HCT116 (cell line): Measurements from ENCODE around the gene CEP120. TPM values are rescaled to one million over a fixed set of nuclear protein-coding genes. Genes with fewer than 3 reads are reported as not detected.

Experiments
- ATAC-seq: fragments of 200-7000 bp; cut with Tn5 transposase; 2 replicates; pipeline ENCODE4 v1.9.1; 2020; ENCODE audit warnings: mild to moderate bottlenecking, moderate library complexity
- BruUV-seq: library from RNA; stranded (reverse); fragments of 400-500 nt; replicated peaks from 2 replicates; lab custom pipeline; 2021; lab: Mats Ljungman, UMichigan
- CTCF ChIA-PET: fragments of 300-600 bp; sonication (Branson Sonifier 250); formaldehyde crosslinking; loops from one replicate; lab custom pipeline; 2021; ENCODE audit warnings: antibody characterized with exemption; lab: Charles Lee
- POLR2A ChIA-PET: fragments of 300-600, 350-600 bp; sonication (Branson Sonifier 250); formaldehyde crosslinking; loops from one replicate; lab custom pipeline; 2021; ENCODE audit warnings: antibody characterized with exemption; lab: Charles Lee
- RAD21 ChIA-PET, 2 experiments: fragments of 300-600 bp; sonication (Branson Sonifier 250); formaldehyde crosslinking; loops; one replicate each; lab custom pipeline; 2023; ENCODE audit warnings: low total read pairs in 2 of 2; ENCODE audit not compliant: uncharacterized antibody in 2 of 2, unreplicated experiment in 2 of 2, low non-redundant PET in 1 of 2; lab: Charles Lee
- DNase-seq: peaks from one replicate; pipeline ENCODE4 v3.0.0-alpha.2; 2010; ENCODE audit warnings: low read depth, low spot score
- H2AFZ ChIP-seq: fragments of 200-600 bp; shearing (Covaris generic), sonication (generic); 2 replicates; pipeline ENCODE4 v1.6.1; 2017; ENCODE audit warnings: low read depth, mixed run types, mixed read lengths, antibody characterized with exemption, low read length; ENCODE audit not compliant: poor library complexity, severe bottlenecking
- H3K27ac ChIP-seq: 2 replicates; pipeline ENCODE4 v1.5.1; 2012; ENCODE audit warnings: low read depth, low read length
- H3K27me3 ChIP-seq: fragments of 200-600 bp; sonication (generic); 2 replicates; pipeline ENCODE4 v1.6.1; 2016; ENCODE audit warnings: mixed run types, low read length, mixed read lengths; ENCODE audit not compliant: insufficient read depth
- H3K36me3 ChIP-seq, 2 experiments: fragments of 200-500 bp in 1 of 2; fragments of 200-600 bp in 1 of 2; sonication (Bioruptor generic) in 1 of 2; sonication (generic) in 1 of 2; 2 replicates each; pipeline versions ENCODE4 v1.5.1 to v1.6.1; 2014 to 2016; ENCODE audit warnings: low read length in 2 of 2, inconsistent platforms in 1 of 2, mixed read lengths in 1 of 2, mixed run types in 1 of 2; ENCODE audit not compliant: insufficient read depth in 2 of 2, control insufficient read depth in 1 of 2
- H3K4me1 ChIP-seq, 2 experiments: fragments of 200-600 bp in 1 of 2; sonication (generic) in 1 of 2; 2 replicates each; pipeline versions ENCODE4 v1.5.1 to v1.6.1; 2012 to 2017; ENCODE audit warnings: low read length in 2 of 2, inconsistent platforms in 1 of 2, mild to moderate bottlenecking in 1 of 2, mixed read lengths in 1 of 2, mixed run types in 1 of 2, moderate library complexity in 1 of 2; ENCODE audit not compliant: insufficient read depth in 2 of 2, control insufficient read depth in 1 of 2
- H3K4me2 ChIP-seq: fragments of 200-600 bp; sonication (generic); 2 replicates; pipeline ENCODE4 v1.6.1; 2017; ENCODE audit warnings: mixed run types, low read length, mixed read lengths
- H3K4me3 ChIP-seq, 2 experiments: fragments of 200-600 bp in 1 of 2; sonication (generic) in 1 of 2; replicated peaks in 1 of 2; 2 replicates each; pipeline ENCODE4 v1.5.1; 2011 to 2016; ENCODE audit warnings: low read length in 2 of 2, control low read depth in 1 of 2, low read depth in 1 of 2, mild to moderate bottlenecking in 1 of 2, mixed read lengths in 1 of 2, mixed run types in 1 of 2
- H3K79me2 ChIP-seq: fragments of 200-600 bp; sonication (generic); 2 replicates; pipeline ENCODE4 v1.6.1; 2017; ENCODE audit warnings: mild to moderate bottlenecking, mixed run types, low read length, moderate library complexity, mixed read lengths; ENCODE audit not compliant: insufficient read depth
- H3K9ac ChIP-seq: fragments of 200-600 bp; sonication (generic); 2 replicates; pipeline ENCODE4 v1.6.1; 2016; ENCODE audit warnings: low read length, mixed read lengths
- H3K9me2 ChIP-seq: fragments of 200-600 bp; sonication (generic), shearing (Covaris generic); 2 replicates; pipeline ENCODE4 v1.6.1; 2017; ENCODE audit warnings: mixed run types, mild to moderate bottlenecking, moderate library complexity; ENCODE audit not compliant: insufficient read depth
- H3K9me3 ChIP-seq, 2 experiments: fragments of 200-500 bp in 1 of 2; fragments of 200-600 bp in 1 of 2; sonication (Bioruptor generic) in 1 of 2; sonication (generic) in 1 of 2; 2 replicates each; pipeline ENCODE4 v1.6.1; 2014 to 2017; ENCODE audit warnings: low read length in 2 of 2, mixed read lengths in 2 of 2, inconsistent platforms in 1 of 2, low read depth in 1 of 2, mild to moderate bottlenecking in 1 of 2, mixed run types in 1 of 2, moderate library complexity in 1 of 2; ENCODE audit not compliant: control insufficient read depth in 1 of 2, insufficient read depth in 1 of 2
- H4K20me1 ChIP-seq: fragments of 200-600 bp; sonication (generic), shearing (Covaris generic); 2 replicates; pipeline ENCODE4 v1.6.1; 2017; ENCODE audit warnings: mixed run types, mild to moderate bottlenecking, moderate library complexity; ENCODE audit not compliant: insufficient read depth
- ATF3 ChIP-seq: IDR thresholded peaks from 2 replicates; pipeline ENCODE4 v1.6.1; 2012
- CEBPB ChIP-seq: IDR thresholded peaks from 2 replicates; pipeline ENCODE4 v1.6.1; 2012; ENCODE audit warnings: low read depth
- CTCF ChIP-seq, 3 experiments: fragments of 200-600 bp in 1 of 3; sonication (generic) in 1 of 3; IDR thresholded peaks in 2 of 3; conservative IDR thresholded peaks in 1 of 3; 2 replicates each; pipeline ENCODE4 v1.5.1; 2012 to 2017; ENCODE audit warnings: low read depth in 2 of 3, low read length in 2 of 3, antibody characterized with exemption in 1 of 3, borderline replicate concordance in 1 of 3, control low read depth in 1 of 3, mild to moderate bottlenecking in 1 of 3, mixed read lengths in 1 of 3, mixed run types in 1 of 3, moderate library complexity in 1 of 3; ENCODE audit not compliant: insufficient read depth in 1 of 3
- EGR1 ChIP-seq: IDR thresholded peaks from 2 replicates; pipeline ENCODE4 v1.6.1; 2012; ENCODE audit warnings: low read depth
- ELF1 ChIP-seq: IDR thresholded peaks from 2 replicates; pipeline ENCODE4 v1.6.1; 2012; ENCODE audit warnings: low read depth, borderline replicate concordance
- EZH2phosphoT487 ChIP-seq: fragments of 200-600 bp; IDR thresholded peaks from 2 replicates; pipeline ENCODE4 v1.6.1; 2018; ENCODE audit warnings: antibody characterized with exemption, borderline replicate concordance
- FOSL1 ChIP-seq: IDR thresholded peaks from 2 replicates; pipeline ENCODE4 v1.6.1; 2012; ENCODE audit warnings: low read depth
- JUND ChIP-seq: IDR thresholded peaks from 2 replicates; pipeline ENCODE4 v1.6.1; 2012
- POLR2A ChIP-seq: IDR thresholded peaks from 2 replicates; pipeline ENCODE4 v1.7.0; 2011; ENCODE audit warnings: borderline replicate concordance; ENCODE audit not compliant: insufficient read depth, insufficient read length; ENCODE audit errors: extremely low read depth
- POLR2AphosphoS5 ChIP-seq: IDR thresholded peaks from 2 replicates; pipeline ENCODE4 v1.6.1; 2011; ENCODE audit warnings: mild to moderate bottlenecking, low read depth, low read length, moderate library complexity
- RAD21 ChIP-seq: IDR thresholded peaks from 2 replicates; pipeline ENCODE4 v1.6.1; 2012; ENCODE audit warnings: low read depth, mild to moderate bottlenecking
- REST ChIP-seq: IDR thresholded peaks from 2 replicates; pipeline ENCODE4 v1.6.1; 2012; ENCODE audit warnings: low read depth
- SP1 ChIP-seq: IDR thresholded peaks from 2 replicates; pipeline ENCODE4 v1.6.1; 2012; ENCODE audit warnings: low read depth
- SRF ChIP-seq: IDR thresholded peaks from 2 replicates; pipeline ENCODE4 v1.6.1; 2012; ENCODE audit warnings: low read depth
- YY1 ChIP-seq: IDR thresholded peaks from 2 replicates; pipeline ENCODE4 v1.6.1; 2011; ENCODE audit warnings: low read length, low read depth, moderate library complexity, mild to moderate bottlenecking; ENCODE audit not compliant: insufficient replicate concordance; ENCODE audit errors: extremely low read depth
- ZFX ChIP-seq: fragments of 450-650 bp; IDR thresholded peaks from 2 replicates; pipeline ENCODE4 v1.6.1; 2017
- intact Hi-C: fragments of 100-400 bp; cut with micrococcal nuclease; formaldehyde crosslinking; loops from 2 replicates; pipeline ENCODE4 v1.10.0; 2022
- total RNA-seq: library from RNA; stranded (reverse); gene quantifications from one replicate; pipeline ENCODE4 v1.2.1, GENCODE V29; 2021; ENCODE audit not compliant: unreplicated experiment

Gene CEP120
- total RNA-seq, 1 experiment from 2014 or later: 30.2 TPM

- ChIA-PET RAD21 (no interaction called here), POLR2A (no interaction called here), CTCF (no interaction called here)
- H3K4me2 ChIP-seq: no peak overlapping the region
- DNase-seq: no peak
- no peaks in the 10 kb centered on the region for H3K4me1 ChIP-seq
- ATAC-seq: no peak
- no peak overlapping the region for H3K27ac ChIP-seq
- H4K20me1 ChIP-seq: no peaks in the 10 kb centered on the region
- no peaks in the 10 kb centered on the region for H3K79me2 ChIP-seq
- no peaks in the 10 kb centered on the region for H3K36me3 ChIP-seq
- H3K9ac ChIP-seq: no peak overlapping the region
- BruUV-seq: no TSS peak
- no peak overlapping the region for H2AFZ ChIP-seq
- no peak overlapping the region for H3K4me3 ChIP-seq
- H3K27me3 ChIP-seq: no peaks in the 10 kb centered on the region
- TF ChIP-seq CTCF (IDR thresholded peaks at IDR 0.05 in 2 of 3, conservative IDR thresholded peaks at IDR 0.05 in 1 of 3; ENCODE audit: borderline replicate concordance in 1 of 3, insufficient read depth in 1 of 3, low read depth in 2 of 3, low read length in 2 of 3) (no peak), ATF3 (no peak), EZH2phosphoT487 (no peak), CEBPB (no peak), YY1 (no peak), SP1 (no peak), JUND (no peak), ELF1 (no peak), ZFX (no peak), RAD21 (no peak), POLR2A (no peak), FOSL1 (no peak), SRF (no peak), REST (no peak), POLR2AphosphoS5 (no peak), EGR1 (no peak)
- no peaks in the 10 kb centered on the region for H3K9me3 ChIP-seq
- no peaks in the 10 kb centered on the region for H3K9me2 ChIP-seq
- intact Hi-C loops: no loop called here
Observed at GRCh38 chr5:123438902-123439301, 15.7 kb upstream of the CEP120 start.
